HEK293 (cell line): Measurements from ENCODE around the gene PLXND1.

Experiments used
- CTCF ChIA-PET: fragments of 350-600 bp; formaldehyde crosslinking; extraction: SDS; loops from one replicate; lab custom pipeline; 2021; ENCODE audit warnings: antibody characterized with exemption; lab: Yijun Ruan, JAX
- POLR2A ChIA-PET: fragments of 300-600 bp; formaldehyde crosslinking; extraction: SDS; loops from one replicate; lab custom pipeline; 2020; ENCODE audit warnings: antibody characterized with exemption, inconsistent platforms; lab: Yijun Ruan, JAX
- H3K27ac ChIP-seq: fragments of 200-500 bp; sonication (Bioruptor generic); 2 replicates; pipeline ENCODE4 v1.5.1; 2014; ENCODE audit warnings: low read depth, low read length, control low read depth, inconsistent platforms; ENCODE audit errors: extremely low read depth
- H3K36me3 ChIP-seq, 2 experiments: fragments of 200-500 bp in 1 of 2; sonication (Bioruptor generic) in 1 of 2; 1 replicate in 1 of 2; 2 replicates in 1 of 2; pipeline ENCODE4 v1.5.1; 2014 to 2017; ENCODE audit warnings: inconsistent platforms in 2 of 2, low read length in 2 of 2; ENCODE audit not compliant: control insufficient read depth in 2 of 2, insufficient read depth in 1 of 2
- H3K4me1 ChIP-seq: fragments of 200-500 bp; sonication (Bioruptor generic); 2 replicates; pipeline ENCODE4 v1.5.1; 2014; ENCODE audit warnings: mild to moderate bottlenecking, low read length, inconsistent platforms; ENCODE audit not compliant: control insufficient read depth, insufficient read depth
- H3K4me3 ChIP-seq: 2 replicates; pipeline ENCODE4 v1.5.1; 2011; ENCODE audit warnings: low read depth, mild to moderate bottlenecking, control low read depth, low read length, moderate library complexity
- H3K9me3 ChIP-seq: fragments of 200-500 bp; sonication (Bioruptor generic); 2 replicates; pipeline ENCODE4 v1.5.1; 2014; ENCODE audit warnings: low read depth, low read length, inconsistent platforms; ENCODE audit not compliant: control insufficient read depth, insufficient read depth
- BCL11A ChIP-seq: fragments of 450-650 bp; formaldehyde crosslinking; IDR thresholded peaks from 2 replicates; pipeline ENCODE4 v1.5.1; 2016; ENCODE audit warnings: low read depth, missing biosample characterization, missing genetic modification characterization
- EGR2 ChIP-seq: fragments of 450-650 bp; formaldehyde crosslinking; IDR thresholded peaks from 2 replicates; pipeline ENCODE4 v1.5.1; 2016; ENCODE audit warnings: low read depth, missing biosample characterization, missing genetic modification characterization
- SCRT1 ChIP-seq: fragments of 450-650 bp; formaldehyde crosslinking; IDR thresholded peaks from 2 replicates; pipeline ENCODE4 v1.5.1; 2016; ENCODE audit warnings: missing biosample characterization, missing genetic modification characterization, borderline replicate concordance
- WT1 ChIP-seq: fragments of 450-650 bp; formaldehyde crosslinking; IDR thresholded peaks from 2 replicates; pipeline ENCODE4 v1.5.1; 2016; ENCODE audit warnings: missing biosample characterization, missing genetic modification characterization
- ZFHX2 ChIP-seq: fragments of 450-650 bp; formaldehyde crosslinking; conservative IDR thresholded peaks from 2 replicates; pipeline ENCODE4 v1.5.1; 2016; ENCODE audit warnings: missing biosample characterization, missing genetic modification characterization
- ZNF114 ChIP-seq: fragments of 450-650 bp; formaldehyde crosslinking; IDR thresholded peaks from 2 replicates; pipeline ENCODE4 v1.5.0; 2017; ENCODE audit warnings: missing biosample characterization, missing genetic modification characterization
- ZNF155 ChIP-seq: fragments of 450-650 bp; formaldehyde crosslinking; IDR thresholded peaks from 2 replicates; pipeline ENCODE4 v1.5.1; 2016; ENCODE audit warnings: missing biosample characterization, missing genetic modification characterization
- ZNF341 ChIP-seq: fragments of 450-650 bp; formaldehyde crosslinking; IDR thresholded peaks from 2 replicates; pipeline ENCODE4; 2016; ENCODE audit warnings: low read depth, missing biosample characterization, missing genetic modification characterization
- ZNF362 ChIP-seq: fragments of 450-650 bp; formaldehyde crosslinking; IDR thresholded peaks from 2 replicates; pipeline ENCODE4 v1.5.1; 2016; ENCODE audit warnings: missing biosample characterization, missing genetic modification characterization
- ZNF416 ChIP-seq: fragments of 450-650 bp; formaldehyde crosslinking; IDR thresholded peaks from 2 replicates; pipeline ENCODE4 v1.5.1; 2016; ENCODE audit warnings: missing biosample characterization, missing genetic modification characterization
- ZNF544 ChIP-seq: fragments of 450-650 bp; formaldehyde crosslinking; IDR thresholded peaks from 2 replicates; pipeline ENCODE4 v1.5.0; 2017; ENCODE audit warnings: missing biosample characterization, missing genetic modification characterization
- ZNF610 ChIP-seq: fragments of 450-650 bp; formaldehyde crosslinking; IDR thresholded peaks from 2 replicates; pipeline ENCODE4 v1.5.1; 2016; ENCODE audit warnings: missing biosample characterization, missing genetic modification characterization, borderline replicate concordance
- ZNF776 ChIP-seq: fragments of 450-650 bp; formaldehyde crosslinking; IDR thresholded peaks from 2 replicates; pipeline ENCODE4 v1.5.0; 2017; ENCODE audit warnings: missing biosample characterization, missing genetic modification characterization, borderline replicate concordance
- ZNF785 ChIP-seq: fragments of 450-650 bp; formaldehyde crosslinking; IDR thresholded peaks from 2 replicates; pipeline ENCODE4 v1.5.1; 2016; ENCODE audit warnings: missing biosample characterization, missing genetic modification characterization
- TF ChIP-seq, protein P1 (sequence below): fragments of 450-650 bp; formaldehyde crosslinking; IDR thresholded peaks from 2 replicates; pipeline ENCODE4; 2016; ENCODE audit warnings: missing biosample characterization, missing genetic modification characterization
- TF ChIP-seq, protein P2 (sequence below): fragments of 450-650 bp; formaldehyde crosslinking; IDR thresholded peaks from 2 replicates; pipeline ENCODE4 v1.5.1; 2017; ENCODE audit warnings: missing biosample characterization, missing genetic modification characterization
- TF ChIP-seq, protein P3 (sequence below): fragments of 450-650 bp; IDR thresholded peaks from 2 replicates; pipeline ENCODE4 v1.5.1; 2018; ENCODE audit warnings: missing biosample characterization, missing genetic modification characterization

Gene PLXND1

DNA sequence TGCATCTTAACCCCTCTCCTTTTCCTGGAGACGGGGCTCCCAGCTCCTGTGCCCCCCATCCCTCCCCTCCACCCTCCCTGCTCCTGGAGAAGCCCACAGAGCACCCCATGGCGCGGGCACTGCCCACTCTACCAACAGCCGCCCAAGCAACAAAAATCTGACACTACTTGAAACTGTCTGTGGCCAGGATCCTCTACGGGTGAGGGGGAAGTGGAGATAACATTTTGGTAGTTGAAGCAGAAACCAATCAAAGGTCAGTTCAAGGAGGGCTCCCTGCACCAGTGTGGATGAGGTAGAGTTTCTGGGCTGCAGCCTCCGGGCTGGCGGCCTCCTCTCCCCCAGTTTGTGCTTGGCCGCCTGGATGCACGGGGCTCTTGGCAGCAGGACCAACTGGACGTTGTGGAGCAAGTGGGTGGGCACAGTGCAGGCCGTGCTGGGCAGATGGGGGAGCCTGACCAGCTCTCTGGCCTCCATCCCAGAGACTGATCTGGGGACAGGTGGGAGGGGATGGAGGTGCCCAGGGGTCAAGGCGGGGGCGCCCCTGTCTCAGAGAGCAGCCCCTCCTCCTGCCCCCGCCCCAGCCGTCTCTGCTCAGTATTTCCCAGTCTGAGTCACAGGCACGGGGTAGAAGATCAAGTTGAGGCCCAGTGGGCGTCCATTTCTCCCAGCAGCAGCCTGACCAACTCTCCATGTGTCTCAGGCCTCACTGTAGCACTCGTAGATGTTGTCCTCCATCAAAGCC is 50.7 kb downstream of the PLXND1 start:
- H3K27ac ChIP-seq = no peak overlapping the region
- H3K4me1 ChIP-seq = no peaks in the 10 kb centered on the region
- no peak overlapping the region for H3K4me3 ChIP-seq
- TF ChIP-seq ZFHX2 (tag by site-specific recombination) (0 out of 2 replicates have a peak, but pooled peaks have one; percentile 16), ZNF776 (tag by site-specific recombination) (no peak), ZNF785 (no peak), EGR2 (tag by site-specific recombination) (peak; percentile 26; the same call in 1 of the 2 replicates), ZNF544 (no peak), ZNF114 (no peak)
- ChIA-PET CTCF (interaction anchor here (0.6 kb wide), 1 partner anchor 21 kb away, joined by 4 read pairs; no protein-coding TSS in a partner anchor), POLR2A (no interaction called here)
- peaks cover 0 to 38% of the 10 kb centered on the region in 2 experiments; a peak in 1 of 3 replicates for H3K36me3 ChIP-seq
- no peaks in the 10 kb centered on the region for H3K9me3 ChIP-seq

GRCh38 chr3:129555153-129555550 is 51.3 kb downstream of the PLXND1 start:
- CTCF ChIA-PET = interaction anchor here (0.6 to 1.0 kb wide), 4 partner anchors 20 to 65 kb away, joined by 3 to 4 read pairs (median 3); no protein-coding TSS in a partner anchor

More at GRCh38 chr3:129555153-129555550, 51.3 kb downstream of the PLXND1 start:
- TF ChIP-seq WT1 (tag by site-specific recombination) (no peak), ZNF610 (tag by site-specific recombination) (no peak), ZNF362 (tag by site-specific recombination) (no peak), ZNF155 (tag by site-specific recombination) (no peak), ZFHX2 (tag by site-specific recombination) (no peak), SCRT1 (tag by site-specific recombination) (no peak), BCL11A (tag by site-specific recombination) (no peak), ZNF341 (no peak), ZNF416 (tag by site-specific recombination) (no peak)
- TF ChIP-seq, protein P1, sequence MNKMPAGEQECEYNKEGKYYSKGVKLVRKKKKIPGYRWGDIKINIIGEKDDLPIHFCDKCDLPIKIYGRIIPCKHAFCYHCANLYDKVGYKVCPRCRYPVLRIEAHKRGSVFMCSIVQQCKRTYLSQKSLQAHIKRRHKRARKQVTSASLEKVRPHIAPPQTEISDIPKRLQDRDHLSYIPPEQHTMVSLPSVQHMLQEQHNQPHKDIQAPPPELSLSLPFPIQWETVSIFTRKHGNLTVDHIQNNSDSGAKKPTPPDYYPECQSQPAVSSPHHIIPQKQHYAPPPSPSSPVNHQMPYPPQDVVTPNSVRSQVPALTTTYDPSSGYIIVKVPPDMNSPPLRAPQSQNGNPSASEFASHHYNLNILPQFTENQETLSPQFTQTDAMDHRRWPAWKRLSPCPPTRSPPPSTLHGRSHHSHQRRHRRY = no peak
- TF ChIP-seq, protein P2, sequence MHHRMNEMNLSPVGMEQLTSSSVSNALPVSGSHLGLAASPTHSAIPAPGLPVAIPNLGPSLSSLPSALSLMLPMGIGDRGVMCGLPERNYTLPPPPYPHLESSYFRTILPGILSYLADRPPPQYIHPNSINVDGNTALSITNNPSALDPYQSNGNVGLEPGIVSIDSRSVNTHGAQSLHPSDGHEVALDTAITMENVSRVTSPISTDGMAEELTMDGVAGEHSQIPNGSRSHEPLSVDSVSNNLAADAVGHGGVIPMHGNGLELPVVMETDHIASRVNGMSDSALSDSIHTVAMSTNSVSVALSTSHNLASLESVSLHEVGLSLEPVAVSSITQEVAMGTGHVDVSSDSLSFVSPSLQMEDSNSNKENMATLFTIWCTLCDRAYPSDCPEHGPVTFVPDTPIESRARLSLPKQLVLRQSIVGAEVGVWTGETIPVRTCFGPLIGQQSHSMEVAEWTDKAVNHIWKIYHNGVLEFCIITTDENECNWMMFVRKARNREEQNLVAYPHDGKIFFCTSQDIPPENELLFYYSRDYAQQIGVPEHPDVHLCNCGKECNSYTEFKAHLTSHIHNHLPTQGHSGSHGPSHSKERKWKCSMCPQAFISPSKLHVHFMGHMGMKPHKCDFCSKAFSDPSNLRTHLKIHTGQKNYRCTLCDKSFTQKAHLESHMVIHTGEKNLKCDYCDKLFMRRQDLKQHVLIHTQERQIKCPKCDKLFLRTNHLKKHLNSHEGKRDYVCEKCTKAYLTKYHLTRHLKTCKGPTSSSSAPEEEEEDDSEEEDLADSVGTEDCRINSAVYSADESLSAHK = no peak
- TF ChIP-seq, protein P3, sequence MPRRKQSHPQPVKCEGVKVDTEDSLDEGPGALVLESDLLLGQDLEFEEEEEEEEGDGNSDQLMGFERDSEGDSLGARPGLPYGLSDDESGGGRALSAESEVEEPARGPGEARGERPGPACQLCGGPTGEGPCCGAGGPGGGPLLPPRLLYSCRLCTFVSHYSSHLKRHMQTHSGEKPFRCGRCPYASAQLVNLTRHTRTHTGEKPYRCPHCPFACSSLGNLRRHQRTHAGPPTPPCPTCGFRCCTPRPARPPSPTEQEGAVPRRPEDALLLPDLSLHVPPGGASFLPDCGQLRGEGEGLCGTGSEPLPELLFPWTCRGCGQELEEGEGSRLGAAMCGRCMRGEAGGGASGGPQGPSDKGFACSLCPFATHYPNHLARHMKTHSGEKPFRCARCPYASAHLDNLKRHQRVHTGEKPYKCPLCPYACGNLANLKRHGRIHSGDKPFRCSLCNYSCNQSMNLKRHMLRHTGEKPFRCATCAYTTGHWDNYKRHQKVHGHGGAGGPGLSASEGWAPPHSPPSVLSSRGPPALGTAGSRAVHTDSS (tag by site-specific recombination) = no peak
- H3K4me3 ChIP-seq = no peak overlapping the region
- no peaks in the 10 kb centered on the region for H3K4me1 ChIP-seq
- no peak overlapping the region for H3K27ac ChIP-seq
- H3K9me3 ChIP-seq = no peaks in the 10 kb centered on the region
- H3K36me3 ChIP-seq = peaks cover 0 to 36% of the 10 kb centered on the region in 2 experiments; a peak in 1 of 3 replicates
- POLR2A ChIA-PET = no interaction called here
